ENCODE measurements around the gene ZNF319.

- TF ChIP-seq GATA2 (IDR thresholded peaks at IDR 0.05; ENCODE audit: low read depth, low read length) (no peak), GATA3 (IDR thresholded peaks at IDR 0.05; ENCODE audit: low read depth, low read length) (no peak)
These were observed 33.5 kb downstream of the ZNF319 start for GRCh38 chr16:57966986-57967385.

All from SH-SY5Y (cell line).